GM12878 (cell line): ENCODE results near the gene DNAJC11. TPM values are rescaled to one million over a fixed set of nuclear protein-coding genes. Genes with fewer than 3 reads are reported as not detected.

ENCODE experiments used
- BRCA1 ChIP-seq: IDR thresholded peaks from 2 replicates; pipeline ENCODE4 v1.6.1; 2011; ENCODE audit warnings: low read depth, low read length, improper control_type of control experiment
- CEBPB ChIP-seq, 2 experiments: fragments of 150-350 bp in 1 of 2; IDR thresholded peaks; 2 replicates each; pipeline ENCODE4 v1.6.1; 2012 to 2014; ENCODE audit warnings: low read depth in 2 of 2, low read length in 2 of 2, borderline replicate concordance in 1 of 2, inconsistent platforms in 1 of 2
- E4F1 ChIP-seq: fragments of 450-650 bp; IDR thresholded peaks from 2 replicates; pipeline ENCODE4 v1.6.1; 2018; ENCODE audit warnings: borderline replicate concordance, mild to moderate bottlenecking; ENCODE audit not compliant: partially characterized antibody
- EGR1 ChIP-seq, 2 experiments: IDR thresholded peaks; 1 replicate in 1 of 2; 2 replicates in 1 of 2; pipeline ENCODE4 v1.6.1; 2011 to 2012; ENCODE audit warnings: low read depth in 2 of 2, low read length in 2 of 2, borderline replicate concordance in 1 of 2, mild to moderate bottlenecking in 1 of 2, moderate library complexity in 1 of 2
- ESRRA ChIP-seq: IDR thresholded peaks from 2 replicates; pipeline ENCODE4 v1.6.1; 2012; ENCODE audit warnings: mild to moderate bottlenecking, low read length, improper control_type of control experiment
- FOXK2 ChIP-seq: fragments of 450-650 bp; IDR thresholded peaks from 2 replicates; pipeline ENCODE4 v1.6.1; 2017; ENCODE audit warnings: mild to moderate bottlenecking, moderate library complexity
- GATAD2B ChIP-seq: fragments of 450-650 bp; conservative IDR thresholded peaks from 2 replicates; pipeline ENCODE4 v1.6.1; 2017; ENCODE audit warnings: low read depth, mild to moderate bottlenecking, moderate library complexity
- HDAC2 ChIP-seq: fragments of 200-600 bp; sonication (generic); IDR thresholded peaks from 2 replicates; pipeline ENCODE4 v1.6.1; 2017
- IKZF1 ChIP-seq: fragments of 450-650 bp; conservative IDR thresholded peaks from 2 replicates; pipeline ENCODE4 v1.6.1; 2017; ENCODE audit warnings: antibody characterized with exemption, mild to moderate bottlenecking
- KLF5 ChIP-seq: fragments of 450-650 bp; IDR thresholded peaks from 2 replicates; pipeline ENCODE4 v1.6.1; 2014; ENCODE audit warnings: mild to moderate bottlenecking; ENCODE audit not compliant: partially characterized antibody
- MEF2B ChIP-seq: fragments of 450-650 bp; IDR thresholded peaks from 2 replicates; pipeline ENCODE4 v1.6.1; 2018; ENCODE audit warnings: mild to moderate bottlenecking, moderate library complexity; ENCODE audit not compliant: partially characterized antibody, poor library complexity, severe bottlenecking
- MLLT1 ChIP-seq: fragments of 450-650 bp; IDR thresholded peaks from 2 replicates; pipeline ENCODE4 v1.6.1; 2016; ENCODE audit warnings: mild to moderate bottlenecking
- PML ChIP-seq: IDR thresholded peaks from 2 replicates; pipeline ENCODE4 v1.6.1; 2012; ENCODE audit warnings: low read length, inconsistent platforms
- POU2F2 ChIP-seq: IDR thresholded peaks from 3 replicates; pipeline ENCODE4 v1.6.1; 2011; ENCODE audit warnings: low read depth, mild to moderate bottlenecking, low read length, borderline replicate concordance
- PRDM15 ChIP-seq: fragments of 450-650 bp; formaldehyde crosslinking; IDR thresholded peaks from 2 replicates; pipeline ENCODE4 v1.4.0; 2020; ENCODE audit warnings: mild to moderate bottlenecking, moderate library complexity
- RAD51 ChIP-seq: fragments of 450-650 bp; IDR thresholded peaks from 2 replicates; pipeline ENCODE4 v1.6.1; 2016; ENCODE audit warnings: moderate library complexity, mild to moderate bottlenecking, inconsistent platforms
- RCOR1 ChIP-seq: conservative IDR thresholded peaks from 2 replicates; pipeline ENCODE4 v1.6.1; 2012; ENCODE audit warnings: low read depth, low read length, improper control_type of control experiment
- RUNX3 ChIP-seq: IDR thresholded peaks from 2 replicates; pipeline ENCODE4 v1.6.1; 2012; ENCODE audit warnings: low read length, inconsistent platforms
- SREBF1 ChIP-seq: IDR thresholded peaks from 2 replicates; pipeline ENCODE4 v1.6.1; 2012; ENCODE audit warnings: mild to moderate bottlenecking, low read length
- SUZ12 ChIP-seq: fragments of 200-600 bp; sonication (generic); IDR thresholded peaks from one replicate; pipeline ENCODE4 v1.6.1; 2018; ENCODE audit warnings: antibody characterized with exemption, mild to moderate bottlenecking; ENCODE audit not compliant: unreplicated experiment
- TAF1 ChIP-seq: IDR thresholded peaks from 2 replicates; pipeline ENCODE4 v1.6.1; 2011; ENCODE audit warnings: mild to moderate bottlenecking, low read depth, low read length, borderline replicate concordance
- TCF12 ChIP-seq: IDR thresholded peaks from 2 replicates; pipeline ENCODE4 v1.6.1; 2011; ENCODE audit warnings: low read depth, mild to moderate bottlenecking, low read length
- polyA plus RNA-seq, 11 experiments: library from polyadenylated mRNA; depleted of rRNA in 4 of 11; unstranded in 6 of 11; stranded (reverse) in 5 of 11; fragments of >200 nt; fragmentation: Nextera tagmentation in 4 of 11; fragmentation: Illumina TruSeq in 1 of 11; extraction: Ambion mirVana in 4 of 11; extraction: Trizol in 1 of 11; gene quantifications; 1 replicate in 1 of 11; 2 replicates in 10 of 11; pipeline versions ENCODE4 v1.2.1 to v1.2.3, GENCODE V29; 2011 to 2016; ENCODE audit warnings: inconsistent platforms in 2 of 11, missing spikeins in 2 of 11, low read depth in 1 of 11
- total RNA-seq, 4 experiments: library from RNA; depleted of rRNA in 3 of 4; stranded (reverse); fragments of >200 nt in 3 of 4; fragmentation: Illumina TruSeq in 1 of 4; extraction: Trizol in 1 of 4; gene quantifications; 2 replicates each; pipeline versions ENCODE4 v1.2.1 to v1.2.3, GENCODE V29; 2013 to 2021

DNAJC11 gene
- total and polyA plus RNA-seq, 10 of the 15 experiments (the other 5 are each of a cell fraction or from before 2014, with no cell fraction given): 5.0 to 58.8 (median 39.5) TPM

- peak; percentile 34; the same call in 1 of the 2 replicates for TF ChIP-seq MLLT1
- TF ChIP-seq TCF12: no peak
- TF ChIP-seq POU2F2: no peak
- TF ChIP-seq PRDM15 (CRISPR knock-in tag): no peak
- TF ChIP-seq CEBPB (IDR thresholded peaks at IDR 0.05; ENCODE audit: borderline replicate concordance in 1 of 2, low read depth in 2 of 2, low read length in 2 of 2): no peak
- TF ChIP-seq EGR1 (IDR thresholded peaks at IDR 0.05; ENCODE audit: borderline replicate concordance in 1 of 2, low read depth in 2 of 2, low read length in 2 of 2): peak in 1 of 2 experiments; percentile 43; a peak in 1 of 3 replicates
- 0 out of 2 replicates have a peak, but pooled peaks have one; percentile 38 for TF ChIP-seq GATAD2B
- TF ChIP-seq MEF2B: no peak
- TF ChIP-seq FOXK2: no peak
- TF ChIP-seq RCOR1: no peak
- no peak for TF ChIP-seq RAD51
- TF ChIP-seq IKZF1: peak; percentile 32; the same call in 1 of the 2 replicates
- TF ChIP-seq BRCA1: no peak
- peak; percentile 24; the same call in 1 of the 2 replicates for TF ChIP-seq RUNX3
- TF ChIP-seq SUZ12: no peak
- TF ChIP-seq ESRRA: no peak
- TF ChIP-seq PML: no peak
- no peak for TF ChIP-seq HDAC2
- TF ChIP-seq TAF1: no peak
- TF ChIP-seq KLF5: no peak
- TF ChIP-seq SREBF1: no peak
- no peak for TF ChIP-seq E4F1
These were observed 86.5 kb downstream of the DNAJC11 start (continued) for GRCh38 chr1:6614929-6615785.
